NCI-H748 (cell line): ENCODE measurements around the gene RGR.
"Not testable (repeated sequence)": the region's sequence is repeated elsewhere in the genome, so short reads cannot be mapped to it uniquely, and the experiment has no call there.

Experiments
- DNase-seq: peaks from one replicate; lab custom pipeline; 2025; ENCODE audit not compliant: unreplicated experiment; lab: John Stamatoyannopoulos, UW

RGR gene

GRCh38 chr10:84256510-84257342 is 11.9 kb downstream of the RGR start:
- no peak for DNase-seq

- DNase-seq = no peak
Measured at GRCh38 chr10:84257343-84258020, 12.6 kb downstream of the RGR start.

- no peak for DNase-seq
Measured at GRCh38 chr10:84258034-84258695, 13.3 kb downstream of the RGR start.

- no peak for DNase-seq
Measured at GRCh38 chr10:84261236-84261915, 16.5 kb downstream of the RGR start.

GRCh38 chr10:84262190-84262956 is 17.5 kb downstream of the RGR start:
- no peak for DNase-seq

- no peak for DNase-seq
Measured at GRCh38 chr10:84263716-84264115, 18.9 kb downstream of the RGR start.

GRCh38 chr10:84264611-84265141 is 19.8 kb downstream of the RGR start:
- peak; percentile 86 for DNase-seq

GRCh38 chr10:84265418-84265817 is 20.6 kb downstream of the RGR start:
- DNase-seq = peak; percentile 95

- peak; percentile 95 for DNase-seq
Measured at GRCh38 chr10:84267503-84268126, 22.8 kb downstream of the RGR start.

GRCh38 chr10:84269162-84269561 is 24.3 kb downstream of the RGR start:
- peak; percentile 14 for DNase-seq

- no peak for DNase-seq
Measured at GRCh38 chr10:84269773-84270172, 24.9 kb downstream of the RGR start.

- DNase-seq = peak; percentile 96
Measured at GRCh38 chr10:84270708-84271107, 25.9 kb downstream of the RGR start.

- not testable (repeated sequence) for DNase-seq
Measured at GRCh38 chr10:84279876-84280475, 35.1 kb downstream of the RGR start.

- DNase-seq = no peak
Measured at GRCh38 chr10:84286695-84287094, 41.8 kb downstream of the RGR start.

GRCh38 chr10:84288151-84288550 is 43.3 kb downstream of the RGR start:
- DNase-seq = no peak

GRCh38 chr10:84289521-84290200 is 44.8 kb downstream of the RGR start:
- DNase-seq = no peak

- DNase-seq = no peak
Measured at GRCh38 chr10:84290235-84290634, 45.4 kb downstream of the RGR start.

- DNase-seq = no peak
Measured at GRCh38 chr10:84291384-84291783, 46.5 kb downstream of the RGR start.

- no peak for DNase-seq
Measured at GRCh38 chr10:84292502-84292901, 47.6 kb downstream of the RGR start.
